RWPE1 (cell line): ENCODE measurements around the gene TRIM65.
A peak's percentile ranks its signal among the peaks of the same experiment; 100 is the strongest.
"Not testable (repeated sequence)": the region's sequence is repeated elsewhere in the genome, so short reads cannot be mapped to it uniquely, and the experiment has no call there.

Experiments used
- CTCF ChIA-PET: fragments of 350-600 bp; sonication (Branson Sonifier 250); formaldehyde crosslinking; extraction: SDS; loops from one replicate; lab custom pipeline; 2021; lab: Yijun Ruan, JAX
- POLR2A ChIA-PET: fragments of 400-600 bp; formaldehyde crosslinking; extraction: SDS; loops from one replicate; lab custom pipeline; 2020; ENCODE audit warnings: antibody characterized with exemption; ENCODE audit not compliant: low non-redundant PET; lab: Yijun Ruan, JAX
- DNase-seq: peaks from one replicate; pipeline ENCODE4 v3.0.0; 2012; ENCODE audit warnings: low spot score
- H3K27ac ChIP-seq: fragments of 450-650 bp; 2 replicates; pipeline ENCODE4 v1.5.1; 2017
- TF ChIP-seq, protein P1 (sequence below): fragments of 450-650 bp; conservative IDR thresholded peaks from 2 replicates; pipeline ENCODE4 v1.5.1; 2017; ENCODE audit warnings: low read depth, mild to moderate bottlenecking

The TRIM65 gene

DNA sequence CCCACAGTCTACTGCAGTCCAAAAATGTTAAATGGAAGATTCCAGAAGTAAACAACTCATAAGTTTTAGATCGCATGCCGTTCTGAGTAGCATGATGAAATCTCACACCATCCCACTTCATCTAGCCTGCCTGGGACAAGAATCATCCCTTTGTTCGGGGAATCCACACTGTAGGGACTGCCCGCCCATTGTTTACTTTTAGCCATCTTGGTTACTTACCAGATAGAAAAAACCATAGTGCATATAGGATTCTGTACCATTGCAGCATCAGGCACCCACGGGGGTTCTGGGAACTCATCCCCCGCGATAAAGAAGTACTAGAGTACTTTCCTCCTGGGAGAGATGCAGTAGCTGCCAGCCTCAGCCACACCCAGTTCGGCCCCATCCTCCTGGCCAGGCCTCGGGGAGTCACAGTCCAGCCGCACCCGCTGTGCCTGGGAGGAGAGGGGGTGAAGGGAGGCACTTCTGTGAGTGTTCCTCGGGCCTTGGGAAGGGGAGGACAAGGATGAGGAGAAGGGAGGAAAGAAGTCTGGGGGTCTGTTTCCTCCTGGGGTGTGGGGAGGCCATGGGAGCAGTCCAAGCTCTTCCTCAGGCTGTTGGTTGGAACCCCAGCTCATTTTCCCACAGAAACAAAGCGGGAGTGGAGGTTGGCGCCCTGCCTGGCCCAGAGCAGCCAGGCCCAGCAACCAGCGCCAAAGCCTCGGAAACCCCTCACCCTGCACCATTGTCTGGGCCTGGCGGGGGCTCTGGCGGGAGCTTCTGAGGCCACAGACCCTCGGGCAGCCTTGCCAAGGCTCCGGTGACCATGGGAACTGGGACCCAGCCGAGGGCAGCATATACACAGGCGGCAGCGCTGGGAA is 27.2 kb downstream of the TRIM65 start:
- TF ChIP-seq, protein P1, sequence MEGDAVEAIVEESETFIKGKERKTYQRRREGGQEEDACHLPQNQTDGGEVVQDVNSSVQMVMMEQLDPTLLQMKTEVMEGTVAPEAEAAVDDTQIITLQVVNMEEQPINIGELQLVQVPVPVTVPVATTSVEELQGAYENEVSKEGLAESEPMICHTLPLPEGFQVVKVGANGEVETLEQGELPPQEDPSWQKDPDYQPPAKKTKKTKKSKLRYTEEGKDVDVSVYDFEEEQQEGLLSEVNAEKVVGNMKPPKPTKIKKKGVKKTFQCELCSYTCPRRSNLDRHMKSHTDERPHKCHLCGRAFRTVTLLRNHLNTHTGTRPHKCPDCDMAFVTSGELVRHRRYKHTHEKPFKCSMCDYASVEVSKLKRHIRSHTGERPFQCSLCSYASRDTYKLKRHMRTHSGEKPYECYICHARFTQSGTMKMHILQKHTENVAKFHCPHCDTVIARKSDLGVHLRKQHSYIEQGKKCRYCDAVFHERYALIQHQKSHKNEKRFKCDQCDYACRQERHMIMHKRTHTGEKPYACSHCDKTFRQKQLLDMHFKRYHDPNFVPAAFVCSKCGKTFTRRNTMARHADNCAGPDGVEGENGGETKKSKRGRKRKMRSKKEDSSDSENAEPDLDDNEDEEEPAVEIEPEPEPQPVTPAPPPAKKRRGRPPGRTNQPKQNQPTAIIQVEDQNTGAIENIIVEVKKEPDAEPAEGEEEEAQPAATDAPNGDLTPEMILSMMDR, result no peak
- no peak for DNase-seq

DNA sequence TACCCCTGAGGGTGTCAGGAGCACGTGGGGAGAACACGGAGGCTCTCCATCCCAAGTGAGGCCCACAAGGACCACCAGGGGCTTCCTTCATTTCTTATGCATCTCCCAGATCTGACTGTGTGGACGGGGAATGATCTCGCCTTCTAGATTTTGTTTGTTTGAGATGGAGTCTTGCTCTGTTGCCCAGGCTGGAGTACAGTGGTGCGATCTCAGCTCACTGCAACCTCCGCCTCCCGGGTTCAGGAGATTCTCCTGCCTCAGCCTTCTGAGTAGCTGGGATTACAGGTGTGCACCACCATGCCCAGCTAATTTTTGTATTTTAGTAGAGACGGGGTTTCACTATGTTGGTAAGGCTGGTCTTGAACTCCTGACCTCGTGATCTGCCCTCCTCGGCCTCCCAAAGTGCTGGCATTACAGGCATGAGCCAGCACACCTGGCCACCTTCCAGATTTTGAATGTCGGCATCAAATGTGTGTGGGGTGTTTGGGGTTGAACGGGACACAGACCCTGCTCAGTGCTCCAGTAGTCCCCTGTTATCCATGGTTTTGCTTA is 27.9 kb downstream of the TRIM65 start:
- POLR2A ChIA-PET, CTCF ChIA-PET, DNase-seq: not testable (repeated sequence)
- H3K27ac ChIP-seq, result peak overlapping the region; percentile 98

More for the DNA sequence above, 27.2 kb downstream of the TRIM65 start:
- peak overlapping the region; percentile 98 for H3K27ac ChIP-seq
- ChIA-PET CTCF (interaction anchor here (0.6 kb wide), 1 partner anchor 10 kb away, joined by 3 read pairs; no protein-coding TSS in a partner anchor), POLR2A (interaction anchor here (0.6 to 1.0 kb wide), 2 partner anchors 14 to 35 kb away, joined by 3 read pairs; partner anchors contain the start of gene WBP2)

DNA sequence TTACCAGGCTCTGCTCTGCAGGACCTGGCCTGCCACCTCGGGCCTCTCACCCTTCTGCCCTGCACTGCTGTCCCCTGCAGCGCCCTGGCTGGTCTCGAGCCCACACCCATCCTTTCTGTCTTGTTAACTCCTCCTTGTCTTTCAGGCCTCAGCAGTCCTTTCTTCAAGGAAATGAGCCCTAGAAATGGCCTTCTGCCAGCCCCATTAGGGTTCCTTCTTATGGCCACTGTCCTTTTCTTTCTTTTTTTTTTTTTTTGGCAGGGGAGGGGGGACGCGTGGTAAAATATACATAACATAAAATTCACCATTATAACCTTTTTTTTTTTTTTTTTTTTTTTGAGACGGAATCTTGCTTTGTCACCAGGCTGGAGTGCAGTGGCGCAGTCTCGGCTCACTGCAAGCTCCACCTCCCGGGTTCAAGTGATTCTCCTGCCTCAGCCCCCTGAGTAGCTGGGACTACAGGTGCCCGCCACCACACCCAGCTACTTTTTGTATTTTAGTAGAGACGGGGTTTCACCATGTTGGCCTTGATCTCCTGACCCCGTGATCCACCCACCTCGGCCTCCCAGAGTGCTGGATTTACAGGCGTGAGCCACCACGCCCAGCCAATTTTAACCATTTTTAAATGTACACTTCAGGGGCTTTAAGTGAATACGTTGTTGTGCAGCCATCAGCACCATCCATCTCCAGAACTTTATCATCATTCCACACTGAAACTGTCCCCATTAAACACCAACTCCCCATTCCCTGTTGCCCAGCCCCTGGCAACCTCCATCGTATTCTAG is 31.2 kb downstream of the TRIM65 start:
- CTCF ChIA-PET, result interaction anchor here (0.6 kb wide), 1 partner anchor 834 kb away, joined by 4 read pairs; no protein-coding TSS in a partner anchor
- H3K27ac ChIP-seq, result peak overlapping the region; percentile 83
- POLR2A ChIA-PET, DNase-seq: not testable (repeated sequence)

DNA sequence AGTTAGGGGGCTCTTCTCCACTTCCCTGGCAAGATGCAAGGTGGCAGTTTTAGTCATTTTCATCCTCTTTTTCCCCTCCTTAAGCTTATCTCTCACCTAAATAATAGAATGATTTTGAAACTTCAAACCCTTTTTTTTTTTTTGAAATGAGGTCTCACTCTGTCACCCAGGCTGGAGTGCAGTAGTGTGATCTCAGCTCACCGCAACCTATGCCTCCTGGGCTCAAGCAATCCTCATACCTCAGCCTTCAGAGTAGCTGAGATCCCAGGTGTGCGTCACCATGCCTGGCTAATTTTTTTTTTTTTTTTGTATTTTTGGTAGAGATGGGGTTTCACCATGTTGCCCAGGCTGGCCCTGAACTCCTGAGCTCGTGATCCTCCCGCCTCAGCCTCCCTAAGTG is 31.9 kb downstream of the TRIM65 start:
- CTCF ChIA-PET, result interaction anchor here (0.6 kb wide), 2 partner anchors 16 to 835 kb away, joined by 4 read pairs; no protein-coding TSS in a partner anchor
- POLR2A ChIA-PET, result interaction anchor here (0.6 kb wide), 1 partner anchor 22 kb away, joined by 3 read pairs; no protein-coding TSS in a partner anchor
- DNase-seq, result not testable (repeated sequence)
- H3K27ac ChIP-seq, result peak overlapping the region; percentile 83

DNA sequence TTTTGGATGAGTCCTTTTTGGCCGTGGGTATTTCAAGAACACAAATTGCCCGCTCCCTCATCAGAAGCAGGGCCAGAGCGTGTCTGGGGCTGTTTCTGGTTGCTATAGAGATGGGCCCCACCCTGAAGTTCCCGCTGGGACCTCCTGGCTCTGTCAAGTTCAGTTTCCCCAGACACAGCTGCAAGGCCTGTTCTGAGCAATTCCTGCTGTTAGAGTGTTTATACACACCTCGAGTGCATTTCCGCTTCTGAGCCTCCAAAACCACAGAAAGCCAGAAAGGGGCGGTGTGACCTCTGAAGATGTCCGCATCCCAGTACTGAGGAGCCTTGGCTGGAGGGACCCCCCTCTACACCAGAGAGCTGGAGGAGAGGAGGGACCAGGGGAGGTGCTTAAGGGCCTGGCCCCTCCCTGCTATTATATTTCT is 32.3 kb downstream of the TRIM65 start:
- DNase-seq, result no peak
- ChIA-PET POLR2A (interaction anchor here (0.6 kb wide), 1 partner anchor 22 kb away, joined by 3 read pairs; no protein-coding TSS in a partner anchor), CTCF (interaction anchor here (0.6 kb wide), 1 partner anchor 15 kb away, joined by 4 read pairs; no protein-coding TSS in a partner anchor)
- TF ChIP-seq, protein P1, result no peak
- H3K27ac ChIP-seq, result peak overlapping the region; percentile 83

DNA sequence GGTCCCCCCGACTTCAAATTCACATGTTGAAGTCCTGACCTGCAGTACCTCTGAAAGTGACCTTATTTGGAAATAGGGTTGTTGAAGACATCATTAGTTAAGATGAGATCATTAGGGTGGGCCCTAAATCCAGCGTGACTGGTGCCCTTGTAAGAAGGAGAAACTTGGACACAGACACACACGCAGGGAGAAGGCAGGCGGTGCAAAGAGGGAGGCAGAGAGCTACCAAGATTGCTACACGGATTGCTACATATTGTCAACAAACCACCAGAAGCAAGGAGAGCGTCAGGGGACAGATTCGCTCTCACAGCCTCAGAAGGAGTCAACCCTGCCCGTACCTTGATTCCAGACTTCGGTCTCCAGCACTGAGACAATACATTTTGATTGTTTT is 34.8 kb downstream of the TRIM65 start:
- POLR2A ChIA-PET, result interaction anchor here (0.5 kb wide), 1 partner anchor 47 kb away, joined by 5 read pairs; no protein-coding TSS in a partner anchor
- peak overlapping the region; percentile 83 for H3K27ac ChIP-seq
- CTCF ChIA-PET, result interaction anchor here (0.5 to 1.2 kb wide), 4 partner anchors 11 to 22 kb away, joined by 3 to 4 read pairs (median 4); no protein-coding TSS in a partner anchor
- no peak for DNase-seq
- TF ChIP-seq, protein P1, result no peak

DNA sequence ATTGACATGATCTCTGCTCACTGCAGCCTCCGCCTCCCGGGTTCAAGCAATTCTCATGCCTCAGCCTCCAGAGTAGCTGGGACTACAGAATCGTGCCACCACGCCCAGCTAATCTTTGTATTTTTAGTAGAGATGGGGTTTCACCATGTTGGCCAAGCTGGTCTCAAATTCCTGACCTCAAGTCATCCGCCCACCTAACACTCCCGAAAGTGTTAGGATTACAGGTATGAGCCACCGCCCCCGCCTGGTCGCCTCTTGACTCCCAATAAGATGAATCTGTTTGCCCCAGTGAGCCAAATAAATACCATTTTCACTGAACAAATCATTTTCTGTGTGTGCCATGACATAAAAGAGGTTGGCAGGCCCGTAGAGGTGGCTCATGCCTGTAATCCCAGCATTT is 37.4 kb downstream of the TRIM65 start:
- H3K27ac ChIP-seq, result peak overlapping the region; percentile 92
- CTCF ChIA-PET, result interaction anchor here (0.8 kb wide), 1 partner anchor 19 kb away, joined by 4 read pairs; the partner anchor contains the start of gene TRIM47
- POLR2A ChIA-PET, DNase-seq: not testable (repeated sequence)
